HEK293T (cell line): ENCODE results near the gene PRPSAP2.

Source experiments
- ARNT ChIP-seq: fragments of 450-650 bp; IDR thresholded peaks from 2 replicates; pipeline ENCODE4 v1.6.1; 2017; ENCODE audit warnings: mild to moderate bottlenecking
- BHLHE40 ChIP-seq: fragments of 450-650 bp; IDR thresholded peaks from 2 replicates; pipeline ENCODE4 v1.6.1; 2016; ENCODE audit warnings: mild to moderate bottlenecking, moderate library complexity, borderline replicate concordance
- FOXM1 ChIP-seq: fragments of 450-650 bp; IDR thresholded peaks from 2 replicates; pipeline ENCODE4 v1.6.1; 2017; ENCODE audit warnings: mild to moderate bottlenecking, borderline replicate concordance
- L3MBTL2 ChIP-seq: fragments of 450-650 bp; conservative IDR thresholded peaks from 2 replicates; pipeline ENCODE4 v1.6.1; 2016; ENCODE audit warnings: mild to moderate bottlenecking
- LEF1 ChIP-seq: fragments of 450-650 bp; IDR thresholded peaks from 2 replicates; pipeline ENCODE4 v1.6.1; 2017; ENCODE audit warnings: mild to moderate bottlenecking, borderline replicate concordance
- PKNOX1 ChIP-seq: fragments of 450-650 bp; IDR thresholded peaks from 2 replicates; pipeline ENCODE4 v1.6.1; 2016
- SP1 ChIP-seq: fragments of 450-650 bp; IDR thresholded peaks from 2 replicates; pipeline ENCODE4 v1.6.1; 2017
- SUZ12 ChIP-seq: fragments of 450-650 bp; IDR thresholded peaks from 2 replicates; pipeline ENCODE4 v1.6.1; 2016; ENCODE audit warnings: mild to moderate bottlenecking
- TARDBP ChIP-seq: fragments of 450-650 bp; IDR thresholded peaks from 2 replicates; pipeline ENCODE4 v1.6.1; 2016
- ZNF384 ChIP-seq: fragments of 450-650 bp; IDR thresholded peaks from 2 replicates; pipeline ENCODE4 v1.6.1; 2016

DNA sequence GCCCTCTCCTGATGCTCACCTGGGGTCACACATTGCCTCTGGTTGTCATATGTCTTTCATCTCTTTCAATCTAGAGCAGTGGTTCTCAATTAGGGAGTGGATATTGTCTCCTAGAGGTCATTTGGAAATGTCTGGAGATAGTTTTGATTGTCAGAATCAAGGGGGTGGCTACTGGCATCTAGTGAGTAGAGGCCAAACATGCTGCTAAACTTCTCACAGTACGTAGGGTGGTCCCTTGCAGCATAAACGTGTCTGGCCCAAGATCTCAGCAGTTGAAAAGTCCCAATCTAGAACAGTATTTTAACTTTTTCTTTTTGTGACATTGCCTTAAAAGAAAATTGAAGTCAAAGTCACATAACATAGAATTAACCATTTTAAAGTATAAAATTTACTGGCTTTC, 63.6 kb downstream of the PRPSAP2 start:
- no peak for TF ChIP-seq TARDBP
- no peak for TF ChIP-seq SP1
- no peak for TF ChIP-seq FOXM1
- no peak for TF ChIP-seq L3MBTL2
- TF ChIP-seq BHLHE40 = no peak
- no peak for TF ChIP-seq ZNF384
- TF ChIP-seq LEF1 = no peak
- no peak for TF ChIP-seq ARNT
- TF ChIP-seq PKNOX1 = no peak
- no peak for TF ChIP-seq SUZ12
